GM13976 (cell line): ENCODE data around the gene SKI.

Experiments
- DNase-seq: peaks from one replicate; pipeline ENCODE4 v3.0.0; 2012; ENCODE audit warnings: low spot score
- in situ Hi-C: fragments of 300-500 bp; cut with MboI; formaldehyde crosslinking; loops from one replicate; pipeline ENCODE4 v1.12.0; 2022; ENCODE audit warnings: low sequenced_read_pairs, mixed read lengths, inconsistent platforms; ENCODE audit not compliant: unreplicated experiment
- TF ChIP-seq, protein P1 (sequence below): IDR thresholded peaks from 2 replicates; pipeline ENCODE4 v1.5.1; 2012; ENCODE audit warnings: borderline replicate concordance, mild to moderate bottlenecking; ENCODE audit not compliant: insufficient read depth; ENCODE audit errors: extremely low read depth, missing control alignments, control extremely low read depth

SKI gene

DNA sequence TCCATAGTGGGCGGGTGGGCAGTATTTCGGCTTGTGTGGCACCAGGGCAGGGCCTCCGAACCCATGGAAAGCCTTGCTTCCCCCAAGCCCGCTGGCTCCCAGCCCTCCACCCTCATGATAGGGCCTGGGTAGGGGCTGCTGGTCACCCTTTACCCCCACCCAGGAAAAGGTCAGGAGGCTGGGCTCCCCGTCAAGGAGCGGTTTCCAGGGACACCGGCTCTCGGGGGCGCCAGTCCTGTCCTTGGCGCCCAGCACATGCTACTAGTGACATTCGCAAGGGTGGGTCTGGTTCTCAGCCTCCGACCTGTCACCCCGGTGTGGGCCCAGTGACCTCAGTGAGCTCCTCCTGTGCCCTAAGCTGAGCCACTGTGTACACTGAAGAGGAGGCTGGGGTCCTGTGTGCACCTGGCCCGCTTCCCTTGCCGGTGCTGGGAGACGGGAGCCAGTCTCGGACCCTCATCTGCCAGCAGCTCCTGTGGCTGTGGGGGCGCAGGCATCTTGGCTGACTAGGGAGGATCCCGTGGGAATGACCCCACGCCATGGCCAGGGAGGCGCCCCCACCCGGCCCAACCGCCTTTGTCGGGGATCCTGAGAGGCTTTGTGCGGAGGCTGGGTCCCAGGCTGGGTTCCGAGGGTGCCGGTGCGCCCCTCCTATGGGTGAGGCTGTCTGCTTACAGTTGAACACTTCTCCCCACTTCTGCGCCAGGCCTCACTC is 54.6 kb downstream of the SKI start:
- no peak for DNase-seq
- in situ Hi-C loops = no loop called here
- TF ChIP-seq, protein P1, sequence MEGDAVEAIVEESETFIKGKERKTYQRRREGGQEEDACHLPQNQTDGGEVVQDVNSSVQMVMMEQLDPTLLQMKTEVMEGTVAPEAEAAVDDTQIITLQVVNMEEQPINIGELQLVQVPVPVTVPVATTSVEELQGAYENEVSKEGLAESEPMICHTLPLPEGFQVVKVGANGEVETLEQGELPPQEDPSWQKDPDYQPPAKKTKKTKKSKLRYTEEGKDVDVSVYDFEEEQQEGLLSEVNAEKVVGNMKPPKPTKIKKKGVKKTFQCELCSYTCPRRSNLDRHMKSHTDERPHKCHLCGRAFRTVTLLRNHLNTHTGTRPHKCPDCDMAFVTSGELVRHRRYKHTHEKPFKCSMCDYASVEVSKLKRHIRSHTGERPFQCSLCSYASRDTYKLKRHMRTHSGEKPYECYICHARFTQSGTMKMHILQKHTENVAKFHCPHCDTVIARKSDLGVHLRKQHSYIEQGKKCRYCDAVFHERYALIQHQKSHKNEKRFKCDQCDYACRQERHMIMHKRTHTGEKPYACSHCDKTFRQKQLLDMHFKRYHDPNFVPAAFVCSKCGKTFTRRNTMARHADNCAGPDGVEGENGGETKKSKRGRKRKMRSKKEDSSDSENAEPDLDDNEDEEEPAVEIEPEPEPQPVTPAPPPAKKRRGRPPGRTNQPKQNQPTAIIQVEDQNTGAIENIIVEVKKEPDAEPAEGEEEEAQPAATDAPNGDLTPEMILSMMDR = no peak

- TF ChIP-seq, protein P1 = no peak
- in situ Hi-C loops = no loop called here
Measured at GRCh38 chr1:2283371-2283990, 55.4 kb downstream of the SKI start.

DNA sequence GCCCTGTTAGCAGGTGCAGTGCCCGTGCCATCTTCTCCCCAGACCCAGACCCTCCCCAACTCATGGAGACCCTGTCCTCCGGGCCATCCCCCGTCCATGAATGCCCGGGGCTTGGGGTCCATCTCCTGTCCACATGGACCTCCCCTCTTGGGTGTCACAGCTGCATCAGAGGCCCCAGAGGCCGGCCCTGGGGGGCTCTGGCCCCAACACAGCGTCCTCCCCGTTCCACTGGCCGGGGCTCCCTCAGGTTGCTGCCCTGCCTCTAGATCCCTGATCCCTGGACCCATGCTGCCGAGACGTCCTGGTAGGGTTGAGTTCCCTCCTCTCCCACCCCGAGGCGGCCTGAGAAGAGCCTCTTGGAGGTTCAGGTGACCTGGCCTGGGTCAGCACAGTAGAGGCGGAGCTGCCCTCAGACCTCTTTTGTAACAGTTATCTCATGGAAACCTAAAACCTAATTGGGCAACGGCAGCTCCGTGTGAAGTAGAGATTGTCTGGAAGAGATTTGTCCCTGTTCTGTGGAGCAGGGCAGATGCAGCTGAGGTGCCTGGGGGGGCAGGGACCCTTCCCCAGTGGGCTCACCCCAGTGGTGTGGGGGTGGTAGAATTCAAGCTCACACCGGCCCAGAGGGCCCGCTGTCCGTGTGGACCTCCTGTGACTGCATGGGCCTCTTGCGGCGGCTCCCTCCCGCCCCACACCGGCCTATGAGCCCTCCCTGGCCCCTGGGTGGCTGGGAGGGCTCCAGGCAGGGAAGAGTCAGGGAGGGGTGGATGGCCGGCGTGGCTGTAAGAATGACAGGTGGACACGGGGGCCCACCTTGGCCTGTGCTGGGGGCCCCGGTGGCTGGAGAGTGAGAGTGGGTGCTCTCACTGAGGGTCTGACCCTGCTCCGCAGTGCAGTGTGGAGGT is 56.1 kb downstream of the SKI start:
- no peak for DNase-seq
- TF ChIP-seq, protein P1 = no peak
- in situ Hi-C loops = no loop called here

More at GRCh38 chr1:2283371-2283990, 55.4 kb downstream of the SKI start:
- DNase-seq = no peak

- no peak for DNase-seq
- TF ChIP-seq, protein P1 = no peak
- in situ Hi-C loops = no loop called here
Measured at GRCh38 chr1:2284932-2285331, 56.8 kb downstream of the SKI start.

- no peak for DNase-seq
- in situ Hi-C loops = no loop called here
- TF ChIP-seq, protein P1 = no peak
Measured at GRCh38 chr1:2286923-2287322, 58.8 kb downstream of the SKI start.

- TF ChIP-seq, protein P1 = no peak
- in situ Hi-C loops = no loop called here
- DNase-seq = no peak
Measured at GRCh38 chr1:2287649-2288048, 59.5 kb downstream of the SKI start.
